Heart left ventricle (tissue), 13 donors: ENCODE measurements around the gene MYBPH.

ENCODE experiments used
- POLR2A ChIP-seq, 2 donors: fragments of 450-650 bp; IDR thresholded peaks; one replicate each; pipeline ENCODE4 v1.6.1; 2017; ENCODE audit warnings: antibody characterized with exemption in 2 of 2, mild to moderate bottlenecking in 2 of 2, moderate library complexity in 2 of 2
- TF ChIP-seq, protein P1 (sequence below), 12 donors: fragments of 200-600 bp; sonication (generic) in 4 of 12; IDR thresholded peaks; one replicate each; pipeline versions ENCODE4 v1.5.0 to v1.8.0; 2018 to 2022; ENCODE audit warnings: antibody characterized with exemption in 12 of 12, mild to moderate bottlenecking in 5 of 12
- donor health status: ischemic (EF 13 %, LVEDD 7.1; RV severe dilation, severe dysfunction).
- donor health status: DM: no; HTN: yes; CAD: no.
- donor health status: DM: no; HTN: no; CAD: no.
- donor health status: ischemic (EF 25% LVEDD 6.9; RV normal size, moderate dysfunction).
- donor health status: ischemic (EF 25% LVEDD 5.7; RV mildly dilated, moderate dysfunction).
- donor health status: ischemic (EF 35%, LVEDD 5.7; RV mildly dilated, moderate dysfunction).
- donor health status: nonischemic (EF 11% LVEDD 7.7; RV severe dilation, severe dysfunction).
- donor health status: DM: yes; HTN: yes; CAD: no.
- donor health status: PGD.
- donor health status: ischemic (EF 29% LVEDD 5.4; RV normal size, mild dysfunction).
- donor health status: nonischemic (EF 23%, LVEDD 6.1; RV moderate dilation, normal function).

DNA sequence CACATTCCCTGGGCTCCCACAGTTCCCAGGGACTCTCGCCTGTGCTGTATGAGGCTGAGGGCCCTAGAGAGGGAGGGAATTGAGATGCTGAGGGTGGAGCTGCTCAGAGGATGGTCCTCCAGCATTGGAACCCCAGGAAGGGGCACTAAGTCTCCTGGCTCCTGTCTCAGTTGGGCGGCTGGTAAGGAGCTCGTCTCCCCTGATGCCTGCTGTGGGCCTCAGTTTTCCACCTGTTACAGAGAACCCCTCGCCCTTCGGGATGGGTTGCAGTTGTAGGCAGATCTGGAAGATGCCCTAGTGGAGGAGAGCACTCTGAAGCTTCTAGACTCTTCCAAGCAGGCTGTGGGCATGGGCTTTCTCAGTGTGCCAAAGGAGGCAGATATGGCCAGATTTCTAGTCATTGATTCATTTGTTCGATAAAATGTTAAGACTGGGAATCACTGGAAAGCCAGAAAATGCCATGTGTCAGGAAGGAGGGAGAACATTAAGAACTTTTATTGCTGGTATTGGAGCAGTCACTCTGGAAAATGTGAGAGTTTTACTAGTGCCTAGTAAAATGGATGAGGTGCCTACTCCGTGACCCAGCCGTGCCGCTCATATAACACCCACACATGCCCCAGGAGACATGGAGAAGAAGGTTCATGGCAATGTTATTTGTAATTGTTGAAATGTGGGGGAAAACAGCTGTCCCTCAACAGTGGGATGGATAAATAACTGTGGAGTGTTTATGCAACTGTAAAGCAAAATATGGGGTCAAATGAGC is 828 bp upstream of the MYBPH start:
- TF ChIP-seq, protein P1, sequence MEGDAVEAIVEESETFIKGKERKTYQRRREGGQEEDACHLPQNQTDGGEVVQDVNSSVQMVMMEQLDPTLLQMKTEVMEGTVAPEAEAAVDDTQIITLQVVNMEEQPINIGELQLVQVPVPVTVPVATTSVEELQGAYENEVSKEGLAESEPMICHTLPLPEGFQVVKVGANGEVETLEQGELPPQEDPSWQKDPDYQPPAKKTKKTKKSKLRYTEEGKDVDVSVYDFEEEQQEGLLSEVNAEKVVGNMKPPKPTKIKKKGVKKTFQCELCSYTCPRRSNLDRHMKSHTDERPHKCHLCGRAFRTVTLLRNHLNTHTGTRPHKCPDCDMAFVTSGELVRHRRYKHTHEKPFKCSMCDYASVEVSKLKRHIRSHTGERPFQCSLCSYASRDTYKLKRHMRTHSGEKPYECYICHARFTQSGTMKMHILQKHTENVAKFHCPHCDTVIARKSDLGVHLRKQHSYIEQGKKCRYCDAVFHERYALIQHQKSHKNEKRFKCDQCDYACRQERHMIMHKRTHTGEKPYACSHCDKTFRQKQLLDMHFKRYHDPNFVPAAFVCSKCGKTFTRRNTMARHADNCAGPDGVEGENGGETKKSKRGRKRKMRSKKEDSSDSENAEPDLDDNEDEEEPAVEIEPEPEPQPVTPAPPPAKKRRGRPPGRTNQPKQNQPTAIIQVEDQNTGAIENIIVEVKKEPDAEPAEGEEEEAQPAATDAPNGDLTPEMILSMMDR (IDR thresholded peaks at IDR 0.05), result no peak
- TF ChIP-seq POLR2A (IDR thresholded peaks at IDR 0.05), result no peak
